GM12864 (cell line): Measurements from ENCODE around the gene ARTN.

ENCODE experiments used
- DNase-seq: peaks from one replicate; pipeline ENCODE4 v3.0.0-alpha.2; 2011; ENCODE audit warnings: low read depth
- H3K4me3 ChIP-seq: 2 replicates; pipeline ENCODE4 v1.5.1; 2011; ENCODE audit warnings: mild to moderate bottlenecking, low read depth, low read length, control low read depth
- TF ChIP-seq, protein P1 (sequence below): IDR thresholded peaks from 2 replicates; pipeline ENCODE4 v1.5.1; 2011; ENCODE audit warnings: low read depth, mild to moderate bottlenecking, moderate library complexity, low read length, control low read depth, inconsistent platforms; ENCODE audit errors: missing control alignments

Gene ARTN

GRCh38 chr1:43970502-43970901, 36.9 kb downstream of the ARTN start:
- TF ChIP-seq, protein P1, sequence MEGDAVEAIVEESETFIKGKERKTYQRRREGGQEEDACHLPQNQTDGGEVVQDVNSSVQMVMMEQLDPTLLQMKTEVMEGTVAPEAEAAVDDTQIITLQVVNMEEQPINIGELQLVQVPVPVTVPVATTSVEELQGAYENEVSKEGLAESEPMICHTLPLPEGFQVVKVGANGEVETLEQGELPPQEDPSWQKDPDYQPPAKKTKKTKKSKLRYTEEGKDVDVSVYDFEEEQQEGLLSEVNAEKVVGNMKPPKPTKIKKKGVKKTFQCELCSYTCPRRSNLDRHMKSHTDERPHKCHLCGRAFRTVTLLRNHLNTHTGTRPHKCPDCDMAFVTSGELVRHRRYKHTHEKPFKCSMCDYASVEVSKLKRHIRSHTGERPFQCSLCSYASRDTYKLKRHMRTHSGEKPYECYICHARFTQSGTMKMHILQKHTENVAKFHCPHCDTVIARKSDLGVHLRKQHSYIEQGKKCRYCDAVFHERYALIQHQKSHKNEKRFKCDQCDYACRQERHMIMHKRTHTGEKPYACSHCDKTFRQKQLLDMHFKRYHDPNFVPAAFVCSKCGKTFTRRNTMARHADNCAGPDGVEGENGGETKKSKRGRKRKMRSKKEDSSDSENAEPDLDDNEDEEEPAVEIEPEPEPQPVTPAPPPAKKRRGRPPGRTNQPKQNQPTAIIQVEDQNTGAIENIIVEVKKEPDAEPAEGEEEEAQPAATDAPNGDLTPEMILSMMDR, result no peak
- no peak for DNase-seq
- H3K4me3 ChIP-seq, result peak overlapping the region; percentile 75

- no peak for DNase-seq
- H3K4me3 ChIP-seq, result peak overlapping the region; percentile 75
- TF ChIP-seq, protein P1, result no peak
Measured at GRCh38 chr1:43970911-43971310, 37.3 kb downstream of the ARTN start.

- no peak overlapping the region for H3K4me3 ChIP-seq
Measured at GRCh38 chr1:43971336-43971980, 37.9 kb downstream of the ARTN start.

DNA sequence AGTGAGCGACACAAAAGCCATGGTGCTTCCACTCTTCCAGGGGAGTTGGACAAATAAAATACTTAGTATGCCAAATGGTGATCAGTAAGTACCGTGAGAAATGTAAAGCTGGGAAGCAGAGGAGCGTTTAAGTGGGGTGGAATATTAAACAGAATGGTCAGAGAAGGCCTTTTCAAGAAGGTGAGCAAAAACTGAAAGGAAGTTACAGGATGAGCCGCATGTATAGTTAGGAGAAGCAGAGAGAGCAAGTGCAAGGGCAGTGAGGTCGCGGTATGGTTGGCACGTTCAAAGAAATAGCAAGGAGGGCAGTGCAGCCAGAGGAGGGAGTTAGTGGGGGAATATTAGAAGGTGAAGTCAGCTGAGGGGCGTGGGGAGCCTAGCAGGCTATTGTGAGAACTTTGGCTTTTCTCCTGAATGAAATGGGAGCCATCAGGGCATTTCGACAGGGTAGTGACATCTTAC, 40.4 kb downstream of the ARTN start:
- H3K4me3 ChIP-seq, result peak overlapping the region; percentile 77
- TF ChIP-seq, protein P1, result no peak
- no peak for DNase-seq

More at GRCh38 chr1:43971336-43971980, 37.9 kb downstream of the ARTN start:
- no peak for DNase-seq
- TF ChIP-seq, protein P1, result no peak

DNA sequence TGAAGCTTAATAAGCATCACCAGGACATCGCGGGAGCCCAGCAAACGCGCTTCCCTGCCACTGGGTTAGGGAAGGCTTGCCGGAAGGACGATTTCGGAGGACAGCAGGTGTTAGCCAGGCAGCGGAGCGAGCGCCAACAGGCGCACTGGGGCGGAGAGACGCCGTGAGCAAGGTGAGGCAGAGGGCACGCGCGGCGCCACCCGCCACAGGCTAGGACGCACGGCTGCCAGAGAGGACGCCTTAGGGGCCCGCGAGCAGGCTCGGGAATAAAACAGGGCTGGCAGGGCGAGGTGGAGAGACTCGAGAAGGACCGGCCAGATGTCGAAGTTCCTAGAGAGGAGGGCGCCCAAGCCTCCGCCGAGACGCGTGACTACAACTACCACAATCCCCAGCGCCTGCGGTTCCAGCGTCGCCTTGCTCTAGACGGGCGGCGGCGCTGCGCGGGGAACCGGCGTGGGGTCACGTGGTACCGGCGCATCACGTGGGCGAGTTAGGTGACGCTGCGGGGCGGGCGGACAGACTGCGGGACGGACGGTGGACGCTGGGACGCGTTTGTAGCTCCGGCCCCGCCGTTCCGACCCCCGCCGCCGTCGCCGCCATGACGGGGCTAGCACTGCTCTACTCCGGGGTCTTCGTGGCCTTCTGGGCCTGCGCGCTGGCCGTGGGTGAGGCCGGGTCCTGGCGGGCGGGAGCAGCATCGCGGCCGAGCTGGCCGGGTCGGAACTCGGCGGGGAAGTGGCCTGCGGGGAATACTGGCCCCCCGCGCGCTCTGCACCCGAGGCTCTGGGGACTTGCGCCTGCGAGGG, 41.0 kb downstream of the ARTN start, which contains the start of gene ATP6V0B:
Gene ATP6V0B (plus strand): TSS at position 518 of the 806 bp plus-strand sequence. CDS start 81 bp downstream, at position 599.
- peak within 1 kb of the TSS; percentile 77 for H3K4me3 ChIP-seq
- DNase-seq, result peak; percentile 67
- TF ChIP-seq, protein P1, result peak; percentile 7

DNA sequence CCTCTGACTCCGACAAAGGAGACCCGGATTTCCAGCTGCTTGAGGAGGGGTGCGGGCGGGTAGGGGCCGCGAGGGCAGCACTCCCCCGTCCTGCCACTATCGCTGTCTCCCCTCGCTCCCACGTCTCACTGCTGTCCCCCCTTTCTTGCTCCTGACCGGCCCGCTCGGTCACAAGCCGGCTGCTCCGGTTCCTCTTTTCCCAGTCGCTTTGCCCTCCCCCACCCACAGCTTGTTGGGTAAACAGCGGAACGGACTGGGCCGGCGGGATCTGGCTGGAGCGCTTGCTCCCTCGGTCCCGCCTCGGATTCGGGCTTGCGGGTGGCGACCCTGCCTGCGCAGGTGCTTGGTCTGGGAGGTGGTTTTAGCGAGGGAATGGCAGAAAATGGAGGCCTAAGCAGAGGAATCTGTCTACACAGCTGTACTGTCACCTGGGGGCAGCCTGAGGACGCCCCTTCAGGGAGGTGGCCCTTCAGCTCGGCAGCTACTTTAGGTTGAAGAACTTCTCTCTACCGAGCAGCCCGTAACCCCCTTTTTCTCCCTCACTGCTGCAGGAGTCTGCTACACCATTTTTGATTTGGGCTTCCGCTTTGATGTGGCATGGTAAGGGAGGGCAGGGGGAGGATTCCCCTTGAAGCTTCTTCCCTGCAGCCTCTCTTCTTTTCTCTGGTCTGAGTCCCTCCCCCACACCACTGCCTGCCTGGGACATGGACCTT, 41.8 kb downstream of the ARTN start:
- DNase-seq, result no peak
- TF ChIP-seq, protein P1, result no peak
- peak overlapping the region; percentile 77 for H3K4me3 ChIP-seq
